ENCODE results near the gene CLDN15. TPM values are rescaled to one million over a fixed set of nuclear protein-coding genes. Genes with fewer than 3 reads are reported as not detected.
A peak's percentile ranks its signal among the peaks of the same experiment; 100 is the strongest.

CLDN15 gene
- total RNA-seq, 1 experiment from 2014 or later, result 9.7 TPM

DNA sequence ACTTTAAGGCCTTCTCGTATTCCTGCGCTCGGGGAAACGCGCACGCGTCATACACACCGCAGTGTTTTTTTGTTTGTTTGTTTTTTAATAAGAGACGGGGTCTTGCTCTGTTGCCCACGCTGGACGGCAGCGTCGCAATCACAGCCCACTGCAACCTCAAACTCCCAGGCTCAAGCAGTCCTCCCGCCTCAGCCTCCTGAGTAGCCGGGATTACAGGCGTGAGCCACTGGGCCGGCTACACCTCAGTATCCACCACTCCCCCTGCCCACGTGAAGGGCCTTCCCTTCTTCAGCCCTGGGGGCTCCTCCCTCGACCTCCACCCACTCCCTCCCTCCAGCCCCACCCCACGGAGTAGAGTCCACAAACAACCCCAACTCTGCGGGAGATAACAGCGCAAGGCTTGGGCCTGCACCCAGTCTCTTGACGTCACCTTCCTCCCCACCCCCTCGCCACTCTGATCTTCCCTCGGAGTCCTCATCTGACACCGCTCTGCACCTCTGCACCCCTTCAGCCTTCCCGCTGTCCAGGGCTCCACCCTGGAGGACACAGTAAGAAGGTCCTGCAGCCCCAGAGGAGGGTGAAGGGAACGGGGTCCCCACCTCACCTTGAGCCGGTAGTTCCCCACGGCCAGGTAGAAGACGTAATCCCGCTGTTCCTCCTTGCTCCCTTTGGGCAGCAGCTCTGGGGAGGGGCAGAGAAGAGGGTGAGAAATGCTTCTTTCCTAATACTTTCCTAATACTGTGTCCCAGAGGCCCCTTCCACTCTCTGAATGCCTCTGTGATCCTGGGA lies 2.8 kb upstream of the CLDN15 start:
- Histone ChIP-seq H3K9me3 (ENCODE audit: control insufficient read depth, low read depth, low read length) (no peaks in the 10 kb centered on the region), H3K27me3 (ENCODE audit: insufficient read depth, low read length) (no peaks in the 10 kb centered on the region), H2BK120ac (ENCODE audit: low read depth, low read length, poor library complexity, severe bottlenecking) (no peak overlapping the region), H3K18ac (ENCODE audit: insufficient read length, low read depth, low read length) (no peak overlapping the region), H3K56ac (ENCODE audit: insufficient read length, low read depth, low read length) (no peak overlapping the region), H4K91ac (ENCODE audit: insufficient read length, low read depth, low read length) (no peak overlapping the region), H3K14ac (ENCODE audit: insufficient read depth, low read length) (no peak overlapping the region), H2BK15ac (ENCODE audit: low read depth, low read length) (no peak overlapping the region), H2BK20ac (ENCODE audit: low read depth, low read length, poor library complexity, severe bottlenecking) (no peak overlapping the region), H2AK5ac (ENCODE audit: insufficient read length, low read length) (no peak overlapping the region), H3K4ac (ENCODE audit: low read depth, low read length) (no peak overlapping the region), H4K20me1 (ENCODE audit: control insufficient read depth, insufficient read depth, insufficient read length) (peaks cover 4% of the 10 kb centered on the region), H2BK12ac (ENCODE audit: insufficient read length, low read depth, low read length) (no peak overlapping the region), H3K79me2 (ENCODE audit: insufficient read depth, low read length) (no peaks in the 10 kb centered on the region), H3K27ac (ENCODE audit: insufficient read length, low read depth, low read length) (no peak overlapping the region), H3K4me2 (ENCODE audit: insufficient read depth, insufficient read length, low read length) (no peak overlapping the region), H2BK5ac (ENCODE audit: insufficient read length, low read length) (no peak overlapping the region), H3K79me1 (ENCODE audit: insufficient read depth, low read depth, low read length, poor library complexity, severe bottlenecking) (no peaks in the 10 kb centered on the region), H4K8ac (replicated peaks; ENCODE audit: insufficient read length, low read depth, low read length) (no peak overlapping the region), H3K9ac (ENCODE audit: extremely low read depth, insufficient read length, low read length) (no peak overlapping the region), H4K5ac (ENCODE audit: insufficient read length, low read depth, low read length) (no peak overlapping the region), H3K23me2 (ENCODE audit: insufficient read length, low read depth, low read length, poor library complexity, severe bottlenecking) (peaks cover 8% of the 10 kb centered on the region), H2AFZ (ENCODE audit: low read length) (no peak overlapping the region), H3K4me1 (ENCODE audit: insufficient read depth, low read length) (no peaks in the 10 kb centered on the region), H3K23ac (ENCODE audit: insufficient read length, low read depth, low read length) (no peak overlapping the region), H3T11ph (ENCODE audit: low read length) (no peak overlapping the region)
- no peak for TF ChIP-seq CTCF (conservative IDR thresholded peaks at IDR 0.05)
- no peaks in the 10 kb centered on the region for H3K27me3 Mint-ChIP-seq (ENCODE audit: low read depth)
- H3K9me3 Mint-ChIP-seq, result no peaks in the 10 kb centered on the region
- H3K27ac Mint-ChIP-seq, result 0 out of 7 replicates have a peak overlapping the region, but pooled peaks of 1 of the 3 experiments have one; percentile 74
- DNase-seq, result no peak
- peaks cover 14 to 28% of the 10 kb centered on the region in 2 experiments for H3K4me1 Mint-ChIP-seq
- H3K36me3 Mint-ChIP-seq (ENCODE audit: insufficient read depth in 1 of 3, low read depth in 3 of 3), result peaks cover 3 to 29% (median 4%) of the 10 kb centered on the region in 3 experiments; a peak in 5 of 7 replicates
- no peak overlapping the region for H3K4me3 Mint-ChIP-seq
- no CpG with 5 or more reads among the region's 32 CpGs for WGBS (ENCODE audit: extremely low coverage, insufficient read length, low lambda C conversion rate)

Data from H9 (cell line).